Ishikawa (cell line): ENCODE results near the gene CD59.

Experiments
- CEBPB ChIP-seq: IDR thresholded peaks from 2 replicates; pipeline ENCODE4 v1.6.1; 2012
- CREB1 ChIP-seq: IDR thresholded peaks from 2 replicates; pipeline ENCODE4 v1.6.1; 2012; ENCODE audit warnings: low read depth
- EGR1 ChIP-seq: IDR thresholded peaks from 2 replicates; pipeline ENCODE4 v1.6.1; 2012
- EP300 ChIP-seq: IDR thresholded peaks from 2 replicates; pipeline ENCODE4 v1.6.1; 2012; ENCODE audit warnings: borderline replicate concordance
- FOXM1 ChIP-seq: IDR thresholded peaks from 2 replicates; pipeline ENCODE4 v1.6.1; 2012; ENCODE audit warnings: low read depth, borderline replicate concordance
- NFIC ChIP-seq: IDR thresholded peaks from 2 replicates; pipeline ENCODE4 v1.6.1; 2012
- RAD21 ChIP-seq: IDR thresholded peaks from 2 replicates; pipeline ENCODE4 v1.6.1; 2012; ENCODE audit warnings: low read depth
- TAF1 ChIP-seq: IDR thresholded peaks from 2 replicates; pipeline ENCODE4 v1.6.1; 2012; ENCODE audit warnings: low read depth, mild to moderate bottlenecking
- TCF12 ChIP-seq: IDR thresholded peaks from 2 replicates; pipeline ENCODE4 v1.6.1; 2012; ENCODE audit warnings: low read depth
- TEAD4 ChIP-seq: IDR thresholded peaks from 2 replicates; pipeline ENCODE4 v1.6.1; 2012
- YY1 ChIP-seq: IDR thresholded peaks from 2 replicates; pipeline ENCODE4 v1.6.1; 2012; ENCODE audit warnings: low read depth
- ZBTB7A ChIP-seq: IDR thresholded peaks from 2 replicates; pipeline ENCODE4 v1.6.1; 2012; ENCODE audit warnings: low read depth
- TF ChIP-seq, protein P1 (sequence below): IDR thresholded peaks from 2 replicates; pipeline ENCODE4 v1.6.1; 2012; ENCODE audit warnings: low read depth, mild to moderate bottlenecking
- TF ChIP-seq, protein P2 (sequence below): IDR thresholded peaks from 2 replicates; pipeline ENCODE4 v1.6.1; 2012
- TF ChIP-seq, protein P3 (sequence below): IDR thresholded peaks from 2 replicates; pipeline ENCODE4 v1.6.1; 2012

Gene CD59

DNA sequence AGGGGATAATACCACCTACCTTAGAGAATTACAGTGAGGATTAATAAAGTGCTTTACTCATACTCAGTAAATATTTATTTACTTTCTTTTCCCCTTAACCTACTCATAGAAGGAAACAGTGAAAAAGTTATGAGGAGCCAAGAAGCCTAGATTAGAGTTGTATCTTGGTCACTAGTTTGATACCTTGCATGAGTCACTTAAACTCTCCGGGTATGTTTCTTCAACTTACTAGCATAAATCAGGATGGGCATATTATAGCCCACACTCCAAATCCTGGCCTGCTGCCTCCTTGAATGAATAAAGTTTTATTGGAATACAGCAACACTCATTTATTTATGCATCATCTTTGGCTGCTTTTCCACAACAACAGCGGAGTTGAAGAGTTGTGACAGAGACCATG lies 29.9 kb upstream of the CD59 start:
- TF ChIP-seq TCF12 (no peak), CEBPB (no peak)
- TF ChIP-seq, protein P1, sequence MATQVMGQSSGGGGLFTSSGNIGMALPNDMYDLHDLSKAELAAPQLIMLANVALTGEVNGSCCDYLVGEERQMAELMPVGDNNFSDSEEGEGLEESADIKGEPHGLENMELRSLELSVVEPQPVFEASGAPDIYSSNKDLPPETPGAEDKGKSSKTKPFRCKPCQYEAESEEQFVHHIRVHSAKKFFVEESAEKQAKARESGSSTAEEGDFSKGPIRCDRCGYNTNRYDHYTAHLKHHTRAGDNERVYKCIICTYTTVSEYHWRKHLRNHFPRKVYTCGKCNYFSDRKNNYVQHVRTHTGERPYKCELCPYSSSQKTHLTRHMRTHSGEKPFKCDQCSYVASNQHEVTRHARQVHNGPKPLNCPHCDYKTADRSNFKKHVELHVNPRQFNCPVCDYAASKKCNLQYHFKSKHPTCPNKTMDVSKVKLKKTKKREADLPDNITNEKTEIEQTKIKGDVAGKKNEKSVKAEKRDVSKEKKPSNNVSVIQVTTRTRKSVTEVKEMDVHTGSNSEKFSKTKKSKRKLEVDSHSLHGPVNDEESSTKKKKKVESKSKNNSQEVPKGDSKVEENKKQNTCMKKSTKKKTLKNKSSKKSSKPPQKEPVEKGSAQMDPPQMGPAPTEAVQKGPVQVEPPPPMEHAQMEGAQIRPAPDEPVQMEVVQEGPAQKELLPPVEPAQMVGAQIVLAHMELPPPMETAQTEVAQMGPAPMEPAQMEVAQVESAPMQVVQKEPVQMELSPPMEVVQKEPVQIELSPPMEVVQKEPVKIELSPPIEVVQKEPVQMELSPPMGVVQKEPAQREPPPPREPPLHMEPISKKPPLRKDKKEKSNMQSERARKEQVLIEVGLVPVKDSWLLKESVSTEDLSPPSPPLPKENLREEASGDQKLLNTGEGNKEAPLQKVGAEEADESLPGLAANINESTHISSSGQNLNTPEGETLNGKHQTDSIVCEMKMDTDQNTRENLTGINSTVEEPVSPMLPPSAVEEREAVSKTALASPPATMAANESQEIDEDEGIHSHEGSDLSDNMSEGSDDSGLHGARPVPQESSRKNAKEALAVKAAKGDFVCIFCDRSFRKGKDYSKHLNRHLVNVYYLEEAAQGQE: no peak

DNA sequence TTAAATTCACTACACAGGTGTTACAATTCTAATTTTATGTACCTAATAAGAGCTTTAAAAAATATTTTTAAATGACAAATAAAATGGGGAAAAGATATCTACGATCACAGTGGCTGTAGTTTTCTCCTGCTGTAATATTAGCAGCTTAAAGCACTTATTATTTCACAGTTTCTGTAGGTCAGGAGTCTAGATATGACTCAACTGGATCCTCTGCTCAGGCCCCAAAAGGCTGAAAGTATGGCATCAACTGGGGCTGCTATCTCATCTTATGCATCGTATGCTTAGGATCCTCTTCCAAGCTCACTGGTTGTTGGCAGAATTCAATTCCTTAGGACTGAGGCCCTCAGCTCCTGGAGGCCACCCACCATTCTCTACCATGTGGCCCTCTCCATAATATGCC lies 25.2 kb upstream of the CD59 start:
- TF ChIP-seq, protein P2, sequence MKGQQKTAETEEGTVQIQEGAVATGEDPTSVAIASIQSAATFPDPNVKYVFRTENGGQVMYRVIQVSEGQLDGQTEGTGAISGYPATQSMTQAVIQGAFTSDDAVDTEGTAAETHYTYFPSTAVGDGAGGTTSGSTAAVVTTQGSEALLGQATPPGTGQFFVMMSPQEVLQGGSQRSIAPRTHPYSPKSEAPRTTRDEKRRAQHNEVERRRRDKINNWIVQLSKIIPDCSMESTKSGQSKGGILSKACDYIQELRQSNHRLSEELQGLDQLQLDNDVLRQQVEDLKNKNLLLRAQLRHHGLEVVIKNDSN: no peak
- TF ChIP-seq EP300: no peak
- no peak for TF ChIP-seq TAF1
- no peak for TF ChIP-seq ZBTB7A
- no peak for TF ChIP-seq CREB1
- TF ChIP-seq, protein P3, sequence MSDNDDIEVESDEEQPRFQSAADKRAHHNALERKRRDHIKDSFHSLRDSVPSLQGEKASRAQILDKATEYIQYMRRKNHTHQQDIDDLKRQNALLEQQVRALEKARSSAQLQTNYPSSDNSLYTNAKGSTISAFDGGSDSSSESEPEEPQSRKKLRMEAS: no peak
- no peak for TF ChIP-seq CEBPB

DNA sequence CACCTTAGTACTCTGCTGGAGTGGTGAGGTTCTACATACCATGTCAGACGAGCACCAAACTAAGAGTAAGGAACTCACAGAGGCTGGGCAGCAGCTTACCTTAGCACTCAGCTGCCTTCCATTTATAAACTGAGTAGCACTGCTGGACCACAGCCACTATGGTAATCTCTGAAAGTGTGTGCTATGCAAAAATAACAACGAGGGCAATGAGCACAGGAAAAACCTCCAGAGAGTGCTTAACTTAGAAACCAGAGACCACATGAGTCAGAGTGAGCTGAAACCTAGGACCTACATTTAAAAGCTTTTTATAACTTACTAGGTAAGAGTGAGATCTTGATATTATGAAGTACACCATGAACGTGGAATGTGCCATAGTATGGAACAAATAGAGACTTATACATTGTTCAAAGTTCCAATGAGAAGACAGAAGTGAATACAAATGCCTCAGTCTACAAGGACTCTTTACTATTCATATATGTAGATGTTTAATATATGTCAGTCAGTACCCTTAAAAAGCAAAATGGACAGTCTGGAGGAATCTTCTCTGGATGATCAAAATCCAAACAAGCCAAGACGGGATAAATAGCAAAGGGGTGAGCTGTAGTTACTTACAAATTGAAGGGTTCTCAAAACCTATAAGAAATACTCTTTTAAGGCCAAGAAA lies 17.2 kb upstream of the CD59 start:
- TF ChIP-seq RAD21 (no peak), EGR1 (no peak), FOXM1 (no peak), TAF1 (no peak), CREB1 (no peak), NFIC (no peak), ZBTB7A (no peak), TEAD4 (no peak), CEBPB (no peak), TCF12 (no peak), YY1 (no peak), EP300 (no peak)
- TF ChIP-seq, protein P2: no peak
- TF ChIP-seq, protein P3: no peak
- TF ChIP-seq, protein P1: no peak

DNA sequence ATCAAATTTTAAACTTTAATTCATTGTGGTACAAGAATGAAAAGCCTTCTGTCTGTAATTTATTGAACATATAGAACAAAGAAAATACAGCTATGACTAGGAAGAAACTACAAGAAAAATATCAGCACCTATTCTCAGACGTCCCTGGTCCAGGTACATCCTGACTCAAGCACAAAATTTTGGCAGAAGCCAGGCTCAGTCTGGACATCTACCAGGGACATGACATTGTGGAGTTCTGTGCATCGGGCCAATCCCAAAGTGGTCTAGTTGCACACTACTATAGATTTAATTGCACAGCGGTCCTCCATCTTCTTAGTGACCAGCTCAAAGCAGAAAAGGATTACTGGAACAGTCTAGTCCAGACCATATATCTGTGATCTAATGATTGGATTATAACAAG lies 15.7 kb upstream of the CD59 start:
- TF ChIP-seq, protein P1: no peak
- no peak for TF ChIP-seq CREB1
- TF ChIP-seq TEAD4: no peak
- TF ChIP-seq TAF1: no peak
- no peak for TF ChIP-seq RAD21
- TF ChIP-seq ZBTB7A: no peak
- no peak for TF ChIP-seq EP300

DNA sequence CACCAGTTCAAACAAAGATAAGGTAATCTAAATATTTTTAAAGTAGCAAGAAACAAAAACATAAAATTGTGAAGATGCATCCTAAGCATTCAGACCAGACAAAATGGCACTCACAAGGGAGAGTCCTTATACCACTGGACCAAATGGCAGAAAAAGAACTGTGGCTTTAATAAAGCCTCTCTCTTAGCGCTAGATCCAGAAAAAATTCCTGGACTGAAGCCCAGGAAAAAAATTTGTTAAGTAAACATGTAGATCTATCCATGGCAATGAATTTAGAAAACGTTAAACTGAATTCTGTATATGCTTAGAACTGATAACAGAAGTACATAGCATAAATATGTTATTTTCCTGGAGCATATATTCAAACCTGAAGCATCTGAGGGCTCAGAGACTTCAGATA lies 11.8 kb upstream of the CD59 start:
- no peak for TF ChIP-seq TEAD4
- TF ChIP-seq, protein P3: no peak
- no peak for TF ChIP-seq TCF12
- no peak for TF ChIP-seq ZBTB7A
- no peak for TF ChIP-seq EP300
- TF ChIP-seq, protein P1: no peak
- TF ChIP-seq TAF1: no peak
- TF ChIP-seq NFIC: no peak
- TF ChIP-seq FOXM1: no peak
- TF ChIP-seq, protein P2: no peak
- TF ChIP-seq CEBPB: no peak
- no peak for TF ChIP-seq RAD21
- no peak for TF ChIP-seq EGR1
- no peak for TF ChIP-seq YY1
- TF ChIP-seq CREB1: no peak
